Activated T-cell treated with anti-CD3 and anti-CD28 coated beads, Interleukin-2, amount 50 U/mL, for 1 hour (primary cell): ENCODE results near the gene COQ2.
A peak's percentile ranks its signal among the peaks of the same experiment; 100 is the strongest.
"Not testable (repeated sequence)": the region's sequence is repeated elsewhere in the genome, so short reads cannot be mapped to it uniquely, and the experiment has no call there.

ENCODE experiments used
- DNase-seq: peaks from one replicate; pipeline ENCODE4 v3.0.0-alpha.2; 2020

Gene COQ2, protein sequence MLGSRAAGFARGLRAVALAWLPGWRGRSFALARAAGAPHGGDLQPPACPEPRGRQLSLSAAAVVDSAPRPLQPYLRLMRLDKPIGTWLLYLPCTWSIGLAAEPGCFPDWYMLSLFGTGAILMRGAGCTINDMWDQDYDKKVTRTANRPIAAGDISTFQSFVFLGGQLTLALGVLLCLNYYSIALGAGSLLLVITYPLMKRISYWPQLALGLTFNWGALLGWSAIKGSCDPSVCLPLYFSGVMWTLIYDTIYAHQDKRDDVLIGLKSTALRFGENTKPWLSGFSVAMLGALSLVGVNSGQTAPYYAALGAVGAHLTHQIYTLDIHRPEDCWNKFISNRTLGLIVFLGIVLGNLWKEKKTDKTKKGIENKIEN

DNA sequence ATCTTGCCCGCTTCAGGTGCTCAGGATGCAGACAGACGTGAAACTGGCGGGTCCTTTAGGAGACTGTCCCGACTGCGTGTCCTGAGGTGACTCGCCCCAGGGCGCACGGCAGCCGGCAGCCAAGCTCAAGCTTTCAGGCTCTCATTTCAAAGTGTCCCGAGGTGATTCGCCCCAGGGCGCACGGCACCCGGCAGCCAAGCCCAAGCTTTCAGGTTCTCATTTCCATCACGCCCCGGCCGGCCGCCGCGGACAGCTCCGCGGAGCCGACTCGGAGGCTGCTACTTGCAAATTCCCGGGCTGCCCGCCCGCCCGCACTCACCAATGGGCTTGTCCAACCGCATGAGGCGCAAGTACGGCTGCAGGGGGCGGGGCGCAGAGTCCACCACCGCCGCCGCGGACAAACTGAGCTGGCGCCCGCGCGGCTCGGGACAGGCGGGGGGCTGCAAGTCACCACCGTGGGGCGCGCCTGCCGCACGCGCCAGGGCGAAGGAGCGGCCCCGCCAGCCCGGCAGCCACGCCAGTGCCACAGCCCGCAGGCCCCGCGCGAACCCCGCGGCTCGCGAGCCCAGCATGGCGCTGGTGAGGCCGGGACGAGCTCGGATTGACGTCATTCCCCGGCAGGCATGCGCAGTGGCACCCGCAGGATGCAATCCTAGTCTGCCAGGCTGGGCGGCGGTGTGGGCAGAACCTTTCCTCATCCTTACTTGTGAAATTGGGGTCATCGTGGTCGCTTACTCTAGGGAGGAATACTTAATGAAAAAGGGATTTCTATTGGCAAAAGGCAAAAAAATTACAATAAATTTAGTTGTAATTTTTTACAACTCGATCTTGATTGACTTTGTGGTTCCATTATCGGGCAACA is at the start of gene COQ2:
COQ2 (minus strand) TSS at position 606 of the 862 bp plus-strand sequence; CDS start at position 572, 34 bp downstream.
- peak; percentile 95 for DNase-seq

DNA sequence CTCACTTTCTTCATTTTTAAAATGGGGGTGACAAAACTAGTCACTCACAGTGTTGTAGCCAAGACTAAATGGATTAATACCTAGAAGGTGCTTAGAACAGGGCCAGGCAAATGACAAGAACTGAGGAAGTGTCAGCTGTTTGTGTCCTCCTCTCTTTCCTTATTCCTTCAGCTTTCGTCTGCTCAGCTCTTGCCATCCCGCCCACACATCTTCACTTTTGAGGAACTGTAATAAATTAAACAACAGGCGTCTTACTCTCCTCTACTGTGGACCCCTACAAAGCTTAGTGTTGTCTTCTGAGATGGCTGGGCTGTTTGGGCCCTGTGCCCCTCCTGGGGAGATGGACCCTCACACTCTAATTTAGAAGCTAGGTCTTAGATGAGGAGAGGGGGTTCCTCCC is 47.4 kb upstream of the COQ2 start:
- no peak for DNase-seq

DNA sequence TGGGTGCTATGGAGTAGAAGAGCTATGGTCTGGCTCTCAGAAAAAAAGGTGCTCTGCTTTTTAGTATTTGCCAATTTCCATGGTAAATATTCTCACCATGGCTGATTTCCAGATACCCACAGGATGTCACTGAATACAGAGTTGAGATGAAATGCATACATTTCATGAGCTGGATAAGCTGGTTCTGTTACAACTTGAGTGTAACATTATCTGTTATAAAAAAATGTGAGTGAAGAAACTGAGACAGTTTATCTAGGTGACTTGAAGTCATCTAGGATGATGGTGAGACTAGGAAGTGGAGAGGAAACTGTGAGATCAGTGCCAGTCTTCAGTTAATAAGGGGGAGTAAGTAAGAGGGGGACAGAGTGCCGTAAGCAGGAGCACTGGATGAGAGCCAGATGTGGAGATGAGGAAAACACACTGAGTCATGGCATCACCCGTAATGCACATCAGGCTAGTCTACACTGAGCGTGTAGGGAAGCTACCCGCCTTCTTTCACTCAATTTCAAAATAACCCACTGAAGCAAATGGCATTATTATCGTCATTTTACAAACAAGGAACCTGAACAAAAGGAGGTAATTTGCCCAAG is 45.0 kb upstream of the COQ2 start:
- no peak for DNase-seq

DNA sequence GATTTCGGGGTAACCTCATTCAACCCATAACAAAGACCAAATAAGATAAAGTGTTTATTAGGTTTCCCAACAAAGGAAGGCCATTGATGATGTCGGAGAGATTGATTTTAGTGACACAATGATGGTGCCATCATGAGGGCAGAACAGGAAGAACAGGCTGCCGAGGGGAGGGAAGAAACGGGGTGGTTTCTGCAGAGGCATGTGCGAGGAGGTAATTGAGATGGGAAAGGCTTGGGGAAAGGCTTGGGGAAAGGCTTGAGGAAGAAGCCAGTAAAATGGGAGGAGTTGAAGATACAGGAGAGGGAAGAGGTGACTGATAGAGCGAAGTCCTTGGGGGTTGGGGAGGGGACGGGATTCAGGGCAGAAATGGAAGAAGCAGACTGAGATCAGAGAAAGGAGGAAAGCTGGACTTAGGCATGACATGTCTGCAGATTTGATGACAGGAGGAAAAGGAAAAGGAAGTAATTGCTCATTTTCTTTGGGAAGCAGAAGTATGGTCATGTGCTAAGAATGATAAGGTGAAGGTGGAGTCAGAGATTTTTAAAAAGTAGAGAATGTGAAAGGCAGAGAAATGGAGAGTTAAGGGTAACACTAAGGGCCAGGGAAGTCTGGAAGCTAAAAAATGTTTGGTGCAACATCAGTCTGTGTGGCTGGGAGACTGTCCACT is 44.1 kb upstream of the COQ2 start:
- no peak for DNase-seq

DNA sequence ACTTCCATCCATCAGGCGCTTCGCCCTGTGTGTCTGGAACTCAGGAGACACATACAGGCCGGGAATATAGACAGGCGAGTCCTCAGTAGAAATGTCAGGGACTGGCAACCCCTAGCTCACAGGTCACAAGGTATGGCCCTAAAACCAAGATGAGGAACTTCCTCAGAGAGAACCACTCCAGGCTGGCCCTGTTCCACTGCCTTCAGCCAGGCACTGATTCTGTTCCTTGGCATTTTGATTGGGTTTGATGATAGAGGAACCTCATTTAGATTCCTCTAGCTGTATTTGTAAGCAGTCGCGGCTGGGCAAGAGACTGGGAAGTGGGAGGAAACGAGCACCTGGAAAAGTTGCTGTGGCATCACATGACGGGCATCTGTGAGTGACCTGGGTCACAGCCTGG is 41.9 kb upstream of the COQ2 start:
- DNase-seq = no peak

DNA sequence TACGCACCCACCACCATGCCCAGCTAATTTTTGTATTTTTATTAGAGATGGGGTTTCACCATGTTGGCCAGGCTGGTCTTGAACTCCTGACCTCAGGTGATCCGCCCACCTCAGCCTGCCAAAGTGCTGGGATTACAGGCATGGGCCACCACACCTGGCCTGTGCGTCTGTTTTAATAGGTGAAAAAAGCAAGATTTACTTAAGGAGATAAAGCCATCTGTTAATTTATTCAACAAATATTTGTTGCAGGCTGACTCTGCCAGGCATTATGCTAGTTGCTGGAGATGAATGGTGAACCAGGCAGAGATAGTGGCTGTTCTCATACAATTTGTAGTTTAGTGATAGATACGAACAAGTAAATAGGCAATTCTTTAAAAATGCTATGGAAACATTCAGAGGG is 40.7 kb upstream of the COQ2 start:
- DNase-seq = not testable (repeated sequence)

DNA sequence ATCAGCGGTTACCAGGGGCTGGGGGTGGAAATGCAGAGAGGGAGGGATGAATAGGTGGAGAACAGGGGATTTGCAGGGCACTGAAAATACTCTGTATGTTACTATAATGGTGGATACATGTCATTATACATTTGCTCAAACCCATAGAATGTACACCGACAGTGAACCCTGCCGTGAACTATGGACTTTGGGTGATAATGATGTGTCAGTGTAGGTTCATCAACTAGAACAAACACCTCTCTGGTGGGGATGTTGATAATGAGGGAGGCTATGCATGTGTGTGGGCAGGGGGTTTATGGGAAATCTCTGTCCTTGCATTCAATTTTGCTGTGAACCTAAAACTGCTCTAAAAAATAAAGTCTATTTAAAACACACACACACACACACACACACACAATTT is 38.5 kb upstream of the COQ2 start:
- no peak for DNase-seq

DNA sequence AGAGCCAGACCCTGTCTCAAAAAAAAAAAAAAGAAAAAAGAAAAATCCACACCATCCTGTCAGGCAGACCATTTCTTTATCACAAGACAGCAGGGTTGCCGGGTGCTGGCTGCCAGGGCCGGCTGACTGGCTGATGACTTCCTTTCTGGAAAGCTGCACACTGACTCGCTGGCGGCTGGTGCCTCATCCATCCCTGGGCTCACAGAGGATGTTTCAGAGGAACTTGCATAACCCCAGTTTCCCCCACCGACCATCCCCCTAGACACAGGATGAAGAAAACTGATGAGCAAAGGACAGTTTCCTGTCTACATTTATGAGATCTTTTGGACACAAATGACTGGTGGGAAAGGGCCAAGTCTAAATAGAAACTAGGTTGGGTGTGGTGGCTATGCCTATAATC is 36.0 kb upstream of the COQ2 start:
- no peak for DNase-seq

DNA sequence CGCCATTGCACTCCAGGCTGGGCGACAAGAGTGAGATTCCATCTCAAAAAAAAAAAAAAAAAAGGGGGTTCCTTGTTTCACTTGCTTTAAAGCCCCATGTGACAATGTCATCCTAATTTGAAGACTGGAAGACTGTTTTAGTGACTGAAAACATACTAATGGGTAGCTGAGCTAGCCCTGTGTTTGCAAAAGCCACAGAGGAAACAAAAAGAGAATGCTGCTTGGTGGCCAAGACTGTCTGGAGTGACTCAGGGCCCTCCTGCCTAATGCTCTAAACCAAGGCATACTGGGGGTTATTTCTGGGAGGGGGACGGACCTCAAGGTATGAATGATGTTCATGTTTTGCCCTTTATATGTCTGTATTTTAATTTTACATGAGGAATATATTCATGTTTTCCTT is 34.1 kb upstream of the COQ2 start:
- DNase-seq = no peak

DNA sequence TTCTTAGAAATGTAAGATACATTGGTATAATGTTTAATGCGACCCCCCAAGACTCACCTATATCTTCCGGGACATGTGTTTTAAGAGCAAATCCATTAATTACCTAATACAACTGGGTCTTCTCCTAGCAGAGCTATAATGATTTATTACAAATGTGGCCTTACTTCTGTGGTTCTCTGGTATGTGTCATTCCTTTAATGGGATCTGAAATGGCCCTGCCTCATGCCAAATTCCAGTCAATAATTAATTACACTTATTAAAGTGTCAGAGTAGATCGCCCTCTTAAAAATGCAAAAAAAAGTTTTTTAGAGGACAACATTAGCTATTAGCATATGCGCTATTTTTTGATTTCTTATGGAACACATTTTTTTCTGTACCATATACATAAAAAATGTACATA is 33.1 kb upstream of the COQ2 start:
- DNase-seq = no peak

DNA sequence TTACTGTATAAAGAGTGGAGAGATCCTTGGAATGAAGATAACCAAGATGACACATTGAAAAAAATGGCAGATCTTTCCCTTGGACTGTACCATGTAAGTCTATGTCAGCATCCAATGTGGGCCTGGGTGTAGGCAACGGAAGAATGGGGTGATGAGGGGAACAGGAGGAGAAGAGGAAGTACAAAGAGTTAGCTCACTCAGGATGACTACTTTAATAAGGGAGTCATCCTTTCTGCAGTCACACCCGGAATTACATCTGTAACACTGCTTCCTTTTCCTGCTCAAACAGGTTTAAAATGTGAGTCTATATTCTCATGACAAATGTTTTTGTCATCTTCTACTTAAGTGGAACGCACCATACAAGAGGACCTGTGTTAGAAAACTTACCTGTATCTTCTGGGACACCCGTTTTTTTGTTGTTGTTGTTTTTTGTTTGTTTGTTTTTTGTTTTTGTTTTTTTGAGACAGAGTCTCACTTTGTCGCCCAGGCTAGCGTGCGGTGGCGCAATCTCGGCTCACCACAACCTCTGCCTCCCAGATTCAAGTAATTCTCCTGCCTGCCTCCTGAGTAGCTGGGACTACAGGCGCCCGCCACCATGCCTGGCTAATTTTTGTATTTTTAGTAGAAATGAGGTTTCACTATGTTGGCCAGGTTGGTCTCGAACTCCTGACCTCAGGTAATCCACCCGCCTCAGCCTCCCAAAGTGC is 32.0 kb upstream of the COQ2 start:
- DNase-seq = no peak

DNA sequence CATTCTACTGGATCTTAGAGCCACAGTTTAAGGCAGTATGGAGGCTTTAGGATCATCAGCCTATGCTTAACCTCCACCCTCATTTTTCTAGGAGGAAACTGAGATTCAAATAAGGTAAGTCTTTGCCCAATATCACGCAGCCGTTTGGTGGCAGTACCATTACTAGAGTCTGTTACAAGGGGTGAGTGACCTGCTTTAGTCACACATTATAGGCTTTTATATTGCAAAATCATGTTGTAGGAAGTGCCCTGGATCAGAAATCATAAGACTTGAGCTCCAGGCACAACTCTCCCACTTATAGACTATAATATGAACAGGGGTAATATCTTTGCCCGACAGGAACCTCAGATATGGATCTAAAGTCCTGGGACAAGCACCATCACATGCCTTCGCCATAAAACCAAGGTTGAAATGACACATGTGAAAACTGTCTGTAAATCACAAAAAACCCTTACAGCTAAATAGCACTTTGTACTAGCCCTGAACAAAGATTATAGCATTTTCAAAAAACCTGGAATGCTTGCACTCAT is 30.8 kb upstream of the COQ2 start:
- DNase-seq = no peak

DNA sequence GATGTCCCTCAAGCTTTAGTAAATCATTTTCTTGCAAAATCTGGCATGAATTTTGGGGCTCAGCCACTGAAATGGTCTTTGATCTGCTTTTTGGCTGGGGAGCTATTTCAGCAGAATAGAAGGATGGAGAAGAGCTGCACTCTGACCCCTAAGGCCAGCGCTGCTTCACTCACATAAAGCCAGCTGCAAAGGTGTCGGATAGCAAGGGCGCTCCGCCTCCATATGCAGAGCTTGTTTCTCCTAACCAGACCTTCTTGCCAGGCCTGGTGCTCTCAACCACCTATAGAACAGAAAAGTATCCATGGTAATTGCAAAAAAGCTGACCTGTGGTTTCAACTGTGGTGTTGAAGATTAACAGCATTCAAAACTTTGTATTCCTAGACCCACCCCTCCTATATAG is 24.1 kb upstream of the COQ2 start:
- no peak for DNase-seq

DNA sequence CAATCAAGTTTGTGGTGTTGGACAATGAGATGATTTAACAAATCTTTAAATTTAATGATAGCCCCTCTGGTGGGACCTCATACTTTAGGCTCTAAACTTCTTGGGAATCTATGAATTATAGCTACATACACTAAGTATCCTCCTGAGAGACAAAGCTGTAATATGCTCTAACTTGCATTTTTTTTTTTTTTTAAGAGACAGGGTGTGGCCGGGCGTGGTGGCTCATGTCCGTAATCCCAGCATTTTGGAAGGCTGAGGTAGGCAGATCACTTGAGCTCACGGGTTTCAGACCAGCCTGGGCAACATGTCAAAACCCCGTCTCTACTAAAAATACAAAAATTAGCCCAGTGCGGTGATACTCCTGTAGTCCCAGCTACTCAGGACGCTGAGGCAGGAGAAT is 23.3 kb upstream of the COQ2 start:
- DNase-seq = no peak

DNA sequence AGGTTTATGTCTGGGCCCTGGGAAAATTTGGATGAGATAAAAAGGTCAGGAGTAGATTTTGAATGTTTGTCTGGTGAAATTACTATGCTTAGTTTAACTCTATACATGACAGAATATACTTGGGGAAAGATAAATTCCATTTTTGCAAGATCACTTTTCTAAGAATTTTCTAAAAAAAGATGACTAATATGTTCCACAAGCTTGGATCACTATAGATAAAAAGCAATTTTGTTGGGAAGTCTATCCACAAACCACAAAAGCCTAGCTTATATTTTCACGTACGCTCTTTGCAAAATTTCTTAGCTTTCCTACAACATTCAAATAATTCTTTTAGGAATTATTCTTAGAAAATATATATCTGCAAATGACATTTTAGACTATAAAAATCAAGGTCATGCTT is 20.6 kb upstream of the COQ2 start:
- no peak for DNase-seq

DNA sequence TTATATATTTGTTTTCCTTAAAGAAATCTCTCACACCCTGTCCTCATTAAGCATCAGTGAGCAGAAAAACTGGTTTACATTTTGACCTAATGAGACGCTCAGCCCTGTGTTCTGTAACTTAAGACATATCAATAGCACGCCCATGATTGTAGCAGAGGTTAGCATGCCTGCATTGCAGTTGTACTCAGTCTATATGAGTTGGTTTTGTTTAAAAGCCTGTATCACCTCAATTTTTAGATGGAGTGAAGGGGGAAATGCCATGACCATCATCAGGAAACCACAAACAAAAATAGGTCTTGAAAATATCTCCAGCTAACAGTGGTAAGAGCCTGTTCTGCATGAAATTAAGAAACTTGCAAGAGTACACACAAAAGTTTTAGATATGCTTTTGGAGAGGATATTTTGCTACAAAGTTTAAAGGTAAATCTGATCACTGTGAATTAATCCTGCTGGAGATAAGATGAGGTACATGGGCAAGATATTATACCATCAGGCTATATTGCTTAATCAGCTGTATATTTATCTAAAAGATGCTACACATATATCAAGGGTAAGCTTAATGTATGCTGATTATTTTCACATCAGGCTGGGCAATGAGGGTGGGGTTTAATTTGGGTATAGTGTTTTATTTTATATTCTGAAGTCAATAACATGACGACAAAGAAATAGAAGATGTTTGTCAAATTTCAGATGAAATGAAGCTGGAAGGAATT is 13.1 kb upstream of the COQ2 start:
- DNase-seq = no peak

DNA sequence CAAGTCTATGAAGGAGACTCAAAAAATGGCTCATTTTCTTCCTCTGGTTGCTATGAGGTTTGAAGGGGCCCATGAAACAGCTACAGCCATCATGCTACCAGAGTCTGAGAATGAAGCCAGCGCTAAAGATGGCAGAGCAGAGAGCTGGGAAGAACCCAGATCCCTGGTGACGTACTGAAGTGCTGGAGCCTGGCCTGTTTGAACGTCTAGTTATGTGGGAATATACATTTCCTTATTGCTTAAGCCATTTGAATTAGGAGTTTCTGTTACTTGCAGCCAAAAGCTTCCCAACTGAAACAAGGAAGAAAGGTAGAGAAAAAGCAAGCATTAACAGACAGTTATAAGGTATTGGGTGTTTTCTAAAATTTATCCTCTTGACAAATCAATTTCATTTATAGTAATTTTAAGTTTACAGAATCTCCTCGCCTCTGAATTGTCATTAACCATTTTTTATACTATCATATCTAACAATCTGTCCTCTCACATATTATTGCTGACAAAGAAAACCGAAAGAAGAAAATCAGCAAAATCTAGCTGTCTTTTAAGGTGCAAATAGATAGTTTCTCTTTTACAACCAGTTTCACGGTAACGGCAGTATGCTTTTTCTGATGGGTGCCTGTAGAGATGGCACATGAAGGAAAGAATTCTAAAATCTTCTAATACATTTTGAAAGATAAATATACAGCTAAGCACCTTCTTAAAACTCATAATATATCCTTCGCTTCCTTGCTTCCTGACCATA is 8.9 kb upstream of the COQ2 start:
- no peak for DNase-seq

DNA sequence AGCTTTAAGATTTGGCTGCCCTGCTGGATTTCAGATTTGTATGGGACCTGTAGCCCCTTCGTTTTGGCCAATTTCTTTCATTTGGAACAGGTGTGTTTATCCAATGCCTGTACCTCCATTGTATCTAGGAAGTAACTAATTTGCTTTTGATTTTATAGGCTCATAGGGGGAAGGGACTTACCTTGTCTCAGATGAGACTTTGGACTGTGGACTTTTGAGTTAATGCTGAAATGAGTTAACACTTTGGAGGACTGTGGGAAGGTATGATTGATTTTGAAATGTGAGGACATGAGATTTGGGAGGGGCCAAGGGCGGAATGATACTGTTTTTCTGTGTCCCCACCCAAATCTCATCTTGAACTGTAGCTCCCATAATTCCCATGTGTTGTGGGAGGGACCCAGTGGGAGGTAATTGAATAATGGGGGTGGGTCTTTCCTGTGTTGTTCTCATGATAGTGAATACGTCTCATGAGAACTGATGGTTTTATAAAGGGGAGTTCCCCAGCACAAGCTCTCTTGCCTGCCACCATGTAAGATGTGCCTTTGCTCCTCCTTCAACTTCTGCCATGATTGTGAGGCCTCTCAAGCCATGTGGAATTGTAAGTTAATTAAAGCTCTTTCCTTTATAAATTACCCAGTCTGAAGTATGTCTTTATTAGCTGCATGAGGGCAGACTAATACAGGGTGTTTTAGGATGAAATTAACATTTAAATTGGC is 5.6 kb upstream of the COQ2 start:
- not testable (repeated sequence) for DNase-seq

DNA sequence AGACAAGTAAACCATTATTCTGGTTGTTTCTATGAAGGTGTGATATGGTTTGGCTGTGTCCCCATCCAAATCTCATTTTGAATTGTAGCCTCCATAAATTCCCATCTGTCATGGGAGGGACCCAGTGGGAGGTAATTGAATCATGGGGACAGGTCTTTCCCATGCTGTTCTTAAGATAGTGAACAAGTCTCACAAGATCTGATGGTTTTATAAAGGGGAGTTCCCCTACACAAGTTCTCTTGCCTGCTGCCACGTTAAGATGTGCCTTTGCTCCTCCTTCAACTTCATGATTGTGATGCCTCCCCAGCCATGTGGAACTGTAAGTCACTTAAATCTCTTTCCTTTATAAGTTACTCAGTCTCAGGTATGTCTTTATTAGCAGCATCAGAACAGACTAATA is 3.8 kb upstream of the COQ2 start:
- DNase-seq = not testable (repeated sequence)

DNA sequence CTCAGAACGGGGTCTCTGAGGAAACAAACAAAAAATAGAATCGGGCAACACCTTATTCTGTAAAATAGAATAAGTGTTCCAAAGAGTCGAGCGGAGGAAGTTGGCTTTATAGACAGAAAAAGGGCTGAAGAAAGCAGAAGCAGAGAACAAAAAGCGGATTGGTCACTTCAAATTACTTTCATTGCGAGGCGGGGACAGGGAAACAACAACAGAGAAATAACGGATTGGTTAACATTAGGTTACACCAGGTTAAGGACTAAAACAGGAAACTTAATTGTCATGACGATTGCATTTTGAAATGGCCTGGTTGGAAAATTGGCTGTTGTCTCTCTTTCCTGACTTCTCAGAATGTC is 433 bp upstream of the COQ2 start:
- DNase-seq = no peak
